HG03108 (cell line): ENCODE data around the gene SEC11A.
"Not testable (repeated sequence)": the region's sequence is repeated elsewhere in the genome, so short reads cannot be mapped to it uniquely, and the experiment has no call there.

Source experiments
- ATAC-seq: cut with Tn5 transposase; IDR thresholded peaks from one replicate; pipeline ENCODE4 v1.9.1; 2021; ENCODE audit warnings: moderate library complexity; ENCODE audit not compliant: unreplicated experiment

Gene SEC11A

GRCh38 chr15:84645496-84645895 lies 70.4 kb downstream of the SEC11A start:
- ATAC-seq, result no peak

DNA sequence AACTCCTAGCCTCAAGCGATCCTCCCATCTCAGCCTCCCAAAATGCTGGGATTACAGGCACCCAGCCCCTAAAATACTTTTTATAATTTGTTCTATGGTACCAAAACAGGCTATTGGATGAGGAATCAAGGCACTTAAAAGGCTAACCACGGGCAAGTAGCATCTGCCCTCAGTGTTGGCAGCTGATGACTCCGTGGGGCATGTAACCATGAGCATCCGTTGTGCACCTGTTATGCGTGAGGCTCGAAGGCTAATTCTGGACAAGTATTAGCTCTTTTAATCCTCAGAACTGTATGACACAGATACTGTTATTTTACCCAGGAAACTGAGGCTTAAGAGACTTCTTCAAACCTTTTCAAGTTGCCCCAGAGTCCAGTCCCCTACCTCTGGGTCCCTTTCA lies 72.1 kb downstream of the SEC11A start:
- no peak for ATAC-seq

DNA sequence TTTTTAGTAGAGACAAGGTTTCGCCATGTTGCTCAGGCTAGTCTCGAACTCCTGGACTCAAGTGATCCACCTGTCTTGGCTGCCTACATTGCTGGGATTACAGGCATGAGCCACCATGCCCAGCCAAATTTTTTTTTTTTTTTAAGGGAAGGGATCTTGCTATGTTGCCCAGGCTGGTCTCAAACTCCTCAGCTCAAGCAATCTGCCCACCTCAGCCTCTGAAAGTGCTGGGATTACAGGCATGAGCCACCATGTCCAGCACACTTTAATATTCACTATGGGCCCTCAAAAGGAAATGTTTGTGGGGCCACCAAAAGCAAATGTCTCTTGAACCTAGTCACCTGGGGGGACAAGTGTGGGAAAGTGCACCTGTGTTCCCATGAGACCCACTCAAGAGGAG lies 73.3 kb downstream of the SEC11A start:
- ATAC-seq, result not testable (repeated sequence)

- ATAC-seq, result not testable (repeated sequence)
Measured at GRCh38 chr15:84641871-84642270, 74.1 kb downstream of the SEC11A start.

GRCh38 chr15:84638103-84638502 lies 77.8 kb downstream of the SEC11A start:
- ATAC-seq, result no peak

GRCh38 chr15:84634228-84634837 lies 81.6 kb downstream of the SEC11A start:
- ATAC-seq, result no peak

- peak; percentile 39 for ATAC-seq
Measured at GRCh38 chr15:84633311-84634227, 82.4 kb downstream of the SEC11A start.

- ATAC-seq, result no peak
Measured at GRCh38 chr15:84631706-84632272, 84.2 kb downstream of the SEC11A start.

DNA sequence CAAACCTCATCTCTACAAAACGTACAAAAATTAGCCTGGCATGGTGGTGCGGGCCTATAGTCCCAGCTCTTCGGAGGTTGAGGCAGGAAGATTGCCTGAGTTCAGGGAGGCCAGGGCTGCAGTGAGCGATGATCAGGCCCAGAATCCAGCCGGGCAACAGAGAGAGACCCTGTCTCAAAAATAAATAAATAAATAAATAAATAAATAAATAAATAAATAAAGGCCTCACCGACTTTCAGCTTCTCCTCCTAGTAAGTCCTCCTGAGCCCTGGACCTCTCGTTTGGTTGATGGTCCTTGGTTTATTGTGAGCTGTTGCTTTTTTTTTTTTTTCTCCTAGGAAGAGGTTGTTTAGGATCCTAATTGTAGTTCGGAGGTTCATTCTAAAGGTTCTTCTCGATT lies 86.9 kb downstream of the SEC11A start:
- no peak for ATAC-seq

GRCh38 chr15:84625123-84625522 lies 90.8 kb downstream of the SEC11A start:
- ATAC-seq, result no peak

DNA sequence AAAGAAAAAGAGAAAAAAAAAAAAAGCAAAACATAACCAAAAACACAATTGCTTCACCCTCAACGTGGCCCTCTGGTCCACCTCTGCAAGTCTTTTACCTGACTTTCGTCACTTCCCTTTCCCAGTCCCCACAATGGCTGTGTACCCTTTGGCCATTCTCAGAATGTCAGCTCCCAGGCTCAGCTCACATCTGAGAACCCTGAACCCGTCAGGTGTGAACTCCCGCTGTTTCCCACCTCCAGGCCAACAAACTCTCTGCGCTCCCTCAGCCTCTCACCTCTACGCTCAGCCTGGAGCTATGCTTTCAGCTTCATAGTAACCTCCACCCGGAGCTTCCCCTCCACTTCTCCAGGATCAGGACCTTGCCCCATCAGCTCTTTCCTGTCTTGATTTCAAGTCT lies 91.6 kb downstream of the SEC11A start:
- no peak for ATAC-seq

GRCh38 chr15:84621358-84621979 lies 94.5 kb downstream of the SEC11A start:
- ATAC-seq, result no peak

- no peak for ATAC-seq
Measured at GRCh38 chr15:84620626-84621025, 95.3 kb downstream of the SEC11A start.
